Calu3 (cell line): ENCODE results near the gene CYP20A1. TPM values are rescaled to one million over a fixed set of nuclear protein-coding genes. Genes with fewer than 3 reads are reported as not detected.
"Not testable (repeated sequence)": the region's sequence is repeated elsewhere in the genome, so short reads cannot be mapped to it uniquely, and the experiment has no call there.

Experiments used
- BruUV-seq: library from RNA; stranded (reverse); fragments of 400-500 nt; replicated peaks from 2 replicates; lab custom pipeline; 2021; lab: Mats Ljungman, UMichigan
- CTCF ChIA-PET: fragments of 300-600 bp; sonication (Branson Sonifier 250); formaldehyde crosslinking; loops from one replicate; lab custom pipeline; 2022; ENCODE audit warnings: antibody characterized with exemption; lab: Charles Lee
- DNase-seq: peaks from one replicate; pipeline ENCODE4 v3.0.0; 2022
- H3K27ac Mint-ChIP-seq: one replicate; pipeline ENCODE4 v1.8.0; 2022; ENCODE audit warnings: mixed read lengths; ENCODE audit not compliant: unreplicated experiment
- H3K27me3 Mint-ChIP-seq: one replicate; pipeline ENCODE4 v1.8.0; 2022; ENCODE audit warnings: mixed read lengths; ENCODE audit not compliant: unreplicated experiment
- H3K36me3 Mint-ChIP-seq: one replicate; pipeline ENCODE4 v1.8.0; 2022; ENCODE audit warnings: mild to moderate bottlenecking, moderate library complexity, mixed read lengths; ENCODE audit not compliant: insufficient read depth, unreplicated experiment
- H3K4me1 Mint-ChIP-seq: one replicate; pipeline ENCODE4 v1.8.0; 2022; ENCODE audit warnings: mild to moderate bottlenecking, low read depth, mixed read lengths; ENCODE audit not compliant: unreplicated experiment
- H3K4me3 Mint-ChIP-seq: one replicate; pipeline ENCODE4 v1.8.0; 2022; ENCODE audit warnings: mild to moderate bottlenecking, low read depth, moderate library complexity, mixed read lengths; ENCODE audit not compliant: unreplicated experiment
- H3K9me3 Mint-ChIP-seq: one replicate; pipeline ENCODE4 v1.8.0; 2022; ENCODE audit warnings: low read depth, mixed read lengths; ENCODE audit not compliant: unreplicated experiment
- CTCF ChIP-seq: fragments of 200-600 bp; IDR thresholded peaks from one replicate; pipeline ENCODE4 v1.8.0; 2022; ENCODE audit warnings: antibody characterized with exemption; ENCODE audit not compliant: unreplicated experiment
- intact Hi-C: fragments of 100-400 bp; cut with micrococcal nuclease; formaldehyde crosslinking; loops from one replicate; pipeline ENCODE4 v1.10.0; 2022; ENCODE audit not compliant: unreplicated experiment
- total RNA-seq: library from RNA; stranded (reverse); gene quantifications from 2 replicates; pipeline ENCODE4 v1.2.3, GENCODE V29; 2022

CYP20A1 gene
- total RNA-seq, 1 experiment from 2014 or later = 15.1 TPM

DNA sequence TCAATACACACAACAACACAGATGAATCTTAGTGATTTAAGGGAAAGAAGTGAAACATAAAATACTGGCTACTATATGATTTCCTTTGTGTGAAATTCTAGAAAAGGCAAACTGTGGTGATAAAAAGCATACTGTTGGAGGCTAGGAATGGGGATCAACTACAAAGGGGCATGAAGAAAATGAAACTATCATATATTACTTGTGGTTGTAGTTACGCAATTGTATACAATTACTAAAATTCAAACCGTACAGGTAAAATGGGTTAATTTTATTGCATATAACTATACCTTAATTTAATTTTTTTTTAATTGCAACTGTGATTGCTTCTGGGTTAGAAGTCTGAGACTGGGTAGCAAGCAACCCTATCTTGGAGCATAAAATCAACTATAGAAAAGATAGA, 47.7 kb downstream of the CYP20A1 start:
- TF ChIP-seq CTCF = no peak
- intact Hi-C loops = no loop called here
- Mint-ChIP-seq H3K36me3 (peaks cover 14% of the 10 kb centered on the region), H3K27me3 (no peaks in the 10 kb centered on the region), H3K9me3 (no peaks in the 10 kb centered on the region), H3K27ac (no peak overlapping the region), H3K4me3 (no peak overlapping the region), H3K4me1 (no peaks in the 10 kb centered on the region)
- no peak for DNase-seq
- BruUV-seq = no TSS peak
- CTCF ChIA-PET = interaction anchor here (0.7 kb wide), 1 partner anchor 131 kb away, joined by 3 read pairs; no protein-coding TSS in a partner anchor

DNA sequence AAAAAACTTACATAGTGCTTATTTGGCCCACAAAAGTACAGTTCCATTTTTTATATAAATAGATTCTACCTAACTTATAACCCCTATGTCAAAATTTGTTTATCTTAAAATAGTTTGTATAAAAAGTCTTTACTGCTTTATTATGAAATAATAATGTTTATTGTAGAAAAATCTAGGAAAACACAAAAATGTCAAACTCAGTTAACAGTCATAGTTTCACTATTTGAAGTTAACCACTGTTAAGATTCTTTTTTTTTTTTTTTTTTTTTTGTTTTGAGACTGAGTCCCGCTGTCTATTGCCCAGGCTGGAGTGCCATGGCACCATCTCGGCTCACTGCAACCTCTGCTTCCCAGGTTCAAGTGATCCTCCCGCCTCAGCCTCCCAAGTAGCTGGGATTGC, 62.8 kb downstream of the CYP20A1 start:
- Mint-ChIP-seq H3K27me3 (no peaks in the 10 kb centered on the region), H3K9me3 (no peaks in the 10 kb centered on the region), H3K4me1 (peaks cover 9% of the 10 kb centered on the region), H3K36me3 (peaks cover 7% of the 10 kb centered on the region), H3K27ac (no peak overlapping the region), H3K4me3 (no peak overlapping the region)
- TF ChIP-seq CTCF = no peak
- intact Hi-C loops = no loop called here
- no peak for DNase-seq
- CTCF ChIA-PET = interaction anchor here (0.7 kb wide), 1 partner anchor 10 kb away, joined by 7 read pairs; no protein-coding TSS in a partner anchor
- no TSS peak for BruUV-seq

DNA sequence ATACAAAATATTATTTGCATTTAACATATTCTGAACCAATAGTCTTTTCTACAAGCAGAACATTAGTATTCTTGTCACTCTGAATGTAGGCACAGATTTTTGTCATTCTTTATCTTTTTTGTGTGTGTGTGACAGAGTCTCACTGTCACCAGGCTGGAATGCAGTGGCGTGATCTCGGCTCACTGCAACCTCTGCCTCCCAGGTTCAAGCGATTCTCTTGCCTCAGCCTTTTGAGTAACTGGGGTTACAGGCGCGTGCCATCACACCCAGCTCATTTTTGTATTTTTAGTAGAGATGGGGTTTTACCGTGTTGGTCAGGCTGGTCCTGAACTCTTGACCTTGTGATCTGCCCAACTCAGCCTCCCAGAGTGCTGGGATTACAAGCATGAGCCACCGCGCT, 63.8 kb downstream of the CYP20A1 start:
- H3K4me3 Mint-ChIP-seq, H3K9me3 Mint-ChIP-seq, H3K4me1 Mint-ChIP-seq, BruUV-seq, H3K36me3 Mint-ChIP-seq, CTCF ChIA-PET, DNase-seq, H3K27me3 Mint-ChIP-seq, intact Hi-C loops, H3K27ac Mint-ChIP-seq: not testable (repeated sequence)

DNA sequence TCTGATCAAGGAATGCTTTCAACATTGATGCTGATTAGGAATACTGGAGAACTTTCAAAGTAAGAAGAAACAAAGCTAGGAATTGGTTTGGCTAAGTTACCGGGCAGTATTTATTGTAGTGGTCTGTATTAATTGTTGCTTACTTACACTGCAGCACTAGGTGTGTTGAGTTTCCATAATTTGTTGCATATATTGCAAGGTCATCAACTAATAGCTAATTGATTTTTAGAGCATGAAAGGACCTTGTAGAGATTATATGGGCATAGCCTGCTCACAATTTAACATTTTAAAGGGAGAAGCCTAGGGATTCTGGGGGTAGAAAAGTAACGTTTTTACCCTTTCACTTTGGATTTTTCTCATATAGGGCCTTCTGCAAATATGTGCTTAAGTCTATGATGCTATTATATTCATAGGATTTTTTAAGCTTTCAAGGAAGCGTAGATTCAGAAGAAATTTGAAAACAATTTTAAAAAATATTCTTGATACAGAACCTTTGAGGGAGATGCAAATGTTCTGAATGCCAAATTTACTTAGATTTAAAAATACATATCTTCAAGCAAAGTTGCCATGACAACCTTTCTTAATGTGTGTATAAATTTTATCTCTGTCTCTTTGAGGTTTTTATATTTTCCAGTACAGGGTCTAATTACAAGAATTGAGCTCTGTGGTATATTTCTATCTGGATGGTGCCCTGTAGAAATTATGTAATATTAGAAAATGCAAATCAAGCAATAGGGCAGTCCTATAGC, 72.0 kb downstream of the CYP20A1 start:
- Mint-ChIP-seq H3K27me3 (no peaks in the 10 kb centered on the region), H3K4me1 (no peaks in the 10 kb centered on the region), H3K9me3 (no peaks in the 10 kb centered on the region), H3K27ac (no peak overlapping the region), H3K36me3 (no peaks in the 10 kb centered on the region), H3K4me3 (no peak overlapping the region)
- intact Hi-C loops = no loop called here
- no peak for TF ChIP-seq CTCF
- no TSS peak for BruUV-seq
- CTCF ChIA-PET = no interaction called here
- DNase-seq = no peak

GRCh38 chr2:203326356-203326755, 87.5 kb downstream of the CYP20A1 start:
- Mint-ChIP-seq H3K27me3 (no peaks in the 10 kb centered on the region), H3K9me3 (no peaks in the 10 kb centered on the region), H3K36me3 (peaks cover 33% of the 10 kb centered on the region), H3K4me3 (no peak overlapping the region), H3K4me1 (peaks cover 27% of the 10 kb centered on the region), H3K27ac (no peak overlapping the region)
- no TSS peak for BruUV-seq
- no peak for TF ChIP-seq CTCF
- CTCF ChIA-PET = interaction anchor here (0.8 kb wide), 1 partner anchor 41 kb away, joined by 7 read pairs; no protein-coding TSS in a partner anchor
- no peak for DNase-seq
- intact Hi-C loops = no loop called here
